Stomach (tissue), 4 donors: ENCODE measurements around the gene IFFO2.

ENCODE experiments used
- CTCF ChIP-seq, 7 experiments: fragments of 450-650 bp in 4 of 7; fragments of 200-600 bp in 3 of 7; sonication (generic) in 3 of 7; IDR thresholded peaks; one replicate each; pipeline ENCODE4 v1.5.1; 2016 to 2019; ENCODE audit warnings: antibody characterized with exemption in 7 of 7, control low read depth in 2 of 7, mild to moderate bottlenecking in 1 of 7
- EP300 ChIP-seq: sonication (generic); formaldehyde crosslinking; IDR thresholded peaks from one replicate; pipeline ENCODE4 v1.6.1; 2017; ENCODE audit warnings: antibody characterized with exemption
- POLR2A ChIP-seq, 4 donors: fragments of 450-650 bp; IDR thresholded peaks; one replicate each; pipeline ENCODE4 v1.6.1; 2016; ENCODE audit warnings: antibody characterized with exemption in 4 of 4, control low read depth in 2 of 4, mild to moderate bottlenecking in 1 of 4, moderate library complexity in 1 of 4
- POLR2AphosphoS5 ChIP-seq, 3 donors: sonication (generic); formaldehyde crosslinking; IDR thresholded peaks; one replicate each; pipeline ENCODE4 v1.6.1; 2016; ENCODE audit warnings: antibody characterized with exemption in 3 of 3

GRCh38 chr1:18920931-18921330 lies 35.5 kb downstream of the IFFO2 start:
- TF ChIP-seq CTCF (IDR thresholded peaks at IDR 0.05) = no peak
- TF ChIP-seq POLR2A (IDR thresholded peaks at IDR 0.05) = no peak
- no peak for TF ChIP-seq POLR2AphosphoS5 (IDR thresholded peaks at IDR 0.05)
- TF ChIP-seq EP300 = no peak
